Peyer's patch (tissue), 4 donors: ENCODE data around the gene SLC12A6.

Source experiments
- POLR2A ChIP-seq, 2 donors: fragments of 450-650 bp; IDR thresholded peaks; one replicate each; pipeline ENCODE4 v1.5.1; 2017; ENCODE audit warnings: antibody characterized with exemption in 2 of 2, mild to moderate bottlenecking in 2 of 2, moderate library complexity in 2 of 2
- TF ChIP-seq, protein P1 (sequence below), 6 experiments: fragments of 450-650 bp in 4 of 6; fragments of 200-600 bp in 2 of 6; sonication (generic) in 1 of 6; IDR thresholded peaks; one replicate each; pipeline ENCODE4 v1.5.1; 2017 to 2019; ENCODE audit warnings: antibody characterized with exemption in 6 of 6, mild to moderate bottlenecking in 3 of 6, moderate library complexity in 1 of 6

DNA sequence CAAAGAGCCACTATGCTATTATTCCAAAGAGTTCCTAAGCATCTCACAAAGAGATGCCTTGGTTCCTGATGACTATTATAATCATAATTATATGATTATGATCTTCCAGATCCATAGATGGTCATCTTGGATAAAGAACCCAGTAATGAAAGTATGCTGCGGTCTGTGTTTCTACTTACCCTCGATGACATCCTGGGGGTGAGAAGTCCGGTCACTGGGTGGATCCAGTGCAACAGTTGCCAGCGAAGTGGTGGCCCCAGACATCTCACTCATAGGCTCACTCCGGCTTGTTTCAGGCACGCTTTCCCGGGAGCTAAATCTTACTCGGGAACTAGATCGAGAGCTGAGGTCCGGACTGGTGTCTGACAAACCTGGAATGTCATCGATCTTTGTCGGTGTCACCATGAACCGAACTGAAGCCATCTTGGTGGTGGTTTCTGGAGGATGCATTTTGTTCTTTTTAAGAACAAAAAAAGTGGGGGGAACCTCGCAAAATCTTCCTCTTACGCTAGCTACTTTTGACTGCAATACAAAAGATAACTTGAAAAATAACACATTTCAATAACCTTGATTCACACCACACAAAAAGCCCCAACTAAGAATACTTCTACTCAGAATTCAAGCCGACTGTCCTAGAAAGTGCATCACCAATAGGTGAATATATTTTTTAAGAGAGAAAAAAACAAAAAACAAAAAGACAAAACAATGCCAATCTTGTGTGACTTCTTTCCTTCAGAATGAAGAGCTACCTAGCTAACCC lies 1.2 kb downstream of the SLC12A6 start:
- TF ChIP-seq POLR2A (IDR thresholded peaks at IDR 0.05) = no peak
- TF ChIP-seq, protein P1, sequence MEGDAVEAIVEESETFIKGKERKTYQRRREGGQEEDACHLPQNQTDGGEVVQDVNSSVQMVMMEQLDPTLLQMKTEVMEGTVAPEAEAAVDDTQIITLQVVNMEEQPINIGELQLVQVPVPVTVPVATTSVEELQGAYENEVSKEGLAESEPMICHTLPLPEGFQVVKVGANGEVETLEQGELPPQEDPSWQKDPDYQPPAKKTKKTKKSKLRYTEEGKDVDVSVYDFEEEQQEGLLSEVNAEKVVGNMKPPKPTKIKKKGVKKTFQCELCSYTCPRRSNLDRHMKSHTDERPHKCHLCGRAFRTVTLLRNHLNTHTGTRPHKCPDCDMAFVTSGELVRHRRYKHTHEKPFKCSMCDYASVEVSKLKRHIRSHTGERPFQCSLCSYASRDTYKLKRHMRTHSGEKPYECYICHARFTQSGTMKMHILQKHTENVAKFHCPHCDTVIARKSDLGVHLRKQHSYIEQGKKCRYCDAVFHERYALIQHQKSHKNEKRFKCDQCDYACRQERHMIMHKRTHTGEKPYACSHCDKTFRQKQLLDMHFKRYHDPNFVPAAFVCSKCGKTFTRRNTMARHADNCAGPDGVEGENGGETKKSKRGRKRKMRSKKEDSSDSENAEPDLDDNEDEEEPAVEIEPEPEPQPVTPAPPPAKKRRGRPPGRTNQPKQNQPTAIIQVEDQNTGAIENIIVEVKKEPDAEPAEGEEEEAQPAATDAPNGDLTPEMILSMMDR (IDR thresholded peaks at IDR 0.05) = no peak
